Endothelial cell (in vitro differentiated cells): ENCODE data around the gene PTPRM. TPM values are rescaled to one million over a fixed set of nuclear protein-coding genes. Genes with fewer than 3 reads are reported as not detected.
"Not testable (repeated sequence)": the region's sequence is repeated elsewhere in the genome, so short reads cannot be mapped to it uniquely, and the experiment has no call there.

Source experiments
- DNase-seq: peaks from one replicate; pipeline ENCODE4 v3.0.0; 2021; ENCODE audit warnings: low spot score
- H3K27ac Mint-ChIP-seq: one replicate; pipeline ENCODE4 v1.8.0; 2021; ENCODE audit warnings: mixed read lengths, inconsistent platforms; ENCODE audit not compliant: unreplicated experiment
- H3K27me3 Mint-ChIP-seq: one replicate; pipeline ENCODE4 v1.8.0; 2021; ENCODE audit warnings: mild to moderate bottlenecking, moderate library complexity, mixed read lengths, inconsistent platforms; ENCODE audit not compliant: unreplicated experiment
- H3K36me3 Mint-ChIP-seq: one replicate; pipeline ENCODE4 v1.8.0; 2021; ENCODE audit warnings: mild to moderate bottlenecking, low read depth, mixed read lengths, inconsistent platforms; ENCODE audit not compliant: unreplicated experiment
- H3K4me1 Mint-ChIP-seq: one replicate; pipeline ENCODE4 v1.8.0; 2021; ENCODE audit warnings: mild to moderate bottlenecking, mixed read lengths, inconsistent platforms; ENCODE audit not compliant: unreplicated experiment
- H3K4me3 Mint-ChIP-seq: one replicate; pipeline ENCODE4 v1.8.0; 2021; ENCODE audit warnings: mild to moderate bottlenecking, mixed read lengths, inconsistent platforms; ENCODE audit not compliant: unreplicated experiment
- H3K9me3 Mint-ChIP-seq: one replicate; pipeline ENCODE4 v1.8.0; 2021; ENCODE audit warnings: mixed read lengths, inconsistent platforms; ENCODE audit not compliant: unreplicated experiment
- total RNA-seq: library from RNA; stranded (reverse); fragmentation: NEBNext Ultra II Directional; extraction: Animal tissue kit (Norgen Biotek cat#: 25700); gene quantifications from one replicate; pipeline ENCODE4 v1.2.1, GENCODE V29; 2021; ENCODE audit not compliant: unreplicated experiment
- TF ChIP-seq, protein P1 (sequence below): fragments of 200-600 bp; sonication (generic); IDR thresholded peaks from one replicate; pipeline ENCODE4 v1.5.0; 2021; ENCODE audit warnings: antibody characterized with exemption; ENCODE audit not compliant: unreplicated experiment

PTPRM gene
- total RNA-seq, 1 donor from 2014 or later = 284 TPM

DNA sequence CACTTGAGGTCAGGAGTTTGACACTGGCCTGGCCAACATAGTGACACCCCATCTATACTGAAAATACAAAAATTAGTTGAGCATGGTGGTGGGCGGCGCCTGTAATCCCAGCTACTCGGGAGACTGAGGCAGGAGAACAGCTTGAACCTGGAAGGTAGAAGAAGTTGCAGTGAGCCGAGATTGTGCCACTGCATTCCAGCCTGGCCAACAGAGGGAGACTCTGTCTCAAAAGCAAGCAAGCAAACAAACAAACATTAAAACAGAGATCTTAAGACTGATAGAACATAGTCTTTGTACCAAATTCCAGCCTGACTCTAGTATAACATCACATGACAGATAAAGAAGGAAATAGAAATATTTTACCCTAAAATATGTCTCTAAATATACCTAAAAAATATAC is 168.1 kb downstream of the PTPRM start:
- TF ChIP-seq, protein P1, sequence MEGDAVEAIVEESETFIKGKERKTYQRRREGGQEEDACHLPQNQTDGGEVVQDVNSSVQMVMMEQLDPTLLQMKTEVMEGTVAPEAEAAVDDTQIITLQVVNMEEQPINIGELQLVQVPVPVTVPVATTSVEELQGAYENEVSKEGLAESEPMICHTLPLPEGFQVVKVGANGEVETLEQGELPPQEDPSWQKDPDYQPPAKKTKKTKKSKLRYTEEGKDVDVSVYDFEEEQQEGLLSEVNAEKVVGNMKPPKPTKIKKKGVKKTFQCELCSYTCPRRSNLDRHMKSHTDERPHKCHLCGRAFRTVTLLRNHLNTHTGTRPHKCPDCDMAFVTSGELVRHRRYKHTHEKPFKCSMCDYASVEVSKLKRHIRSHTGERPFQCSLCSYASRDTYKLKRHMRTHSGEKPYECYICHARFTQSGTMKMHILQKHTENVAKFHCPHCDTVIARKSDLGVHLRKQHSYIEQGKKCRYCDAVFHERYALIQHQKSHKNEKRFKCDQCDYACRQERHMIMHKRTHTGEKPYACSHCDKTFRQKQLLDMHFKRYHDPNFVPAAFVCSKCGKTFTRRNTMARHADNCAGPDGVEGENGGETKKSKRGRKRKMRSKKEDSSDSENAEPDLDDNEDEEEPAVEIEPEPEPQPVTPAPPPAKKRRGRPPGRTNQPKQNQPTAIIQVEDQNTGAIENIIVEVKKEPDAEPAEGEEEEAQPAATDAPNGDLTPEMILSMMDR = no peak
- Mint-ChIP-seq H3K36me3 (peaks cover 3% of the 10 kb centered on the region), H3K27me3 (no peaks in the 10 kb centered on the region), H3K4me1 (peaks cover 28% of the 10 kb centered on the region), H3K4me3 (no peak overlapping the region), H3K9me3 (no peaks in the 10 kb centered on the region), H3K27ac (no peak overlapping the region)
- no peak for DNase-seq

DNA sequence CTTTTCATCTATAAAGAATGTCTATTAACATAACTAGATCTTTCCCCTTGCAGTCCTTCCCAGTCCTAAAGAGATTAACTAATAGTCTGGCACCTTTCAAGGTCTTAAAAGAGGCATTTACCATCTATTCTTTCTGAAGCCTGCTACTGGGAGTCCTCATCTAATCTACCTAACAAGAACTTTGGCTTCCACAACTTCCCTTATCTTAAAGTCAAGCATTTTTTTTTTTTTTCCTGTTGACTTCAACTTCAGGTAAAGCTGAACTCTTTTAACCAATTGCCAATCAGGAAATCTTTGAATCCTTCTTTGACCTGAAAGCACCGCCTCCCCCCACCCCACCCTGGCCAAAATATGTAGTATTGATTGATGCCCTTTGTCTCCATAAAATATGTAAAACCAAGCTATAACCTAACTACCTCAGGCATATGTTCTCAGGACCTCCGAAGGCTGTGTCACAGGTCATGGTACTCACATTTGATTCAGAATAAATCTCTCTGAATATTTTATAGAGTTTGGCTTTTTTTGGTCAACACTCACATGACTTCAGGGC is 168.6 kb downstream of the PTPRM start:
- Mint-ChIP-seq H3K36me3 (peaks cover 3% of the 10 kb centered on the region), H3K9me3 (no peaks in the 10 kb centered on the region), H3K4me3 (no peak overlapping the region), H3K27me3 (no peaks in the 10 kb centered on the region), H3K4me1 (peaks cover 33% of the 10 kb centered on the region), H3K27ac (no peak overlapping the region)
- DNase-seq = no peak
- TF ChIP-seq, protein P1 = no peak

DNA sequence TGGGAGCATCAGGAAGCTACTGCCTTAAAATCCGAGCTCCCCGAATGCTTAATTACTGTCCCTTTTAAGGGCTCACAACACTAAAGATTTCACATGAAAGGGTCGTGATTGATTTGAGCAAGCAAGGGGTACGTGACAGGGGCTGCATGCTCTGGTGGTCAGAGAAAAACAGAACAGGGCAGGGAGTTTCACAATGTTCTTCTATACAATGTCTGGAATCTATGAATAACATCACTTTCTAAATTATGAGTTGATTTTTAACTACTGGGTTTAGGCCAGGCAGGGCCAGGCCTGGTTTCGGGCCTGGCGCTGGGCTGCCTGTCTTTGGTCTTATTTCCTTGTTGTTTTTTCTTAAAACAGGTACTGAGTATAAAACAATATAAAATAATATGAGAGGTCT is 169.4 kb downstream of the PTPRM start:
- H3K27me3 Mint-ChIP-seq, H3K4me3 Mint-ChIP-seq, H3K9me3 Mint-ChIP-seq, H3K27ac Mint-ChIP-seq, DNase-seq, H3K36me3 Mint-ChIP-seq: not testable (repeated sequence)
- peaks cover 42% of the 10 kb centered on the region for H3K4me1 Mint-ChIP-seq

DNA sequence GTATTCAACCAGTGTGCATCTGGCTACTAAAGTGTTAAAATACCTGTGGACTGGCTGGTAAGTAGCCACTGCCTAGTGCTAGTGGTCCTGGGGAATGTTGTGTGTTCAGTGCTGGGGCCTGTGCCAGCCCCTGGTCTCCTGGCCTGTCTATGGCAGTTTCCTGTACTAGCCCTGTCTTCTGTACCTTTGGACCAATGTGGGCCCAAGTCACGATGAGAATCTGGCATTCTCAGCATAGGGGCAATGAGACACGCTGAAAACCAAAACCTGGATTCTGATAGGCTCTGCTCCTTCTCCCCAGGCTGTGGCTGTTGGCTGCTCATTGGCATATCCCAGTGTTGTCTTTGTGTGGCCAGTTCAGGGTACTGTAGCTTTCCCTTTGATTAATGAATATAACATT is 170.4 kb downstream of the PTPRM start:
- Mint-ChIP-seq H3K27ac (no peak overlapping the region), H3K9me3 (no peaks in the 10 kb centered on the region), H3K27me3 (no peaks in the 10 kb centered on the region), H3K36me3 (peaks cover 3% of the 10 kb centered on the region), H3K4me3 (no peak overlapping the region), H3K4me1 (peaks cover 49% of the 10 kb centered on the region)
- TF ChIP-seq, protein P1 = no peak
- no peak for DNase-seq

DNA sequence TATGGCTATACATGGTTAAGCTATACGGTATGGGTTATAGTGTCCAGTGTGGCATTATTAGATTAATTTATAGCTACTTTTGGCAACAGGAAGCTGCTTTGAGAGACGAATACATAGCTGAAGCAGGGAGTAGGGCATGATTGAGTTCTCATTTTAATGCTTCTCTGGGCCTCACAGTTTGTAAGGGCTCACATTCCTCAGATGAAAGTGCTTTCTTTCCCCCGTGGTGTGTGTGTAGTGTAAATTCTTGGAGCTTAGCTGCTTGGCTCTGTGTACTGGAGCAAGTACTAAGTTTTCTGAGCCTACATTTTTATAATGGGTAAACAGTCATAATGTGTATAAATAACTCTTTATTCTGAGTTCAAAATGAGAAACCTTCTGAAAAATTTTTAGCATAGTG is 173.7 kb downstream of the PTPRM start:
- H3K9me3 Mint-ChIP-seq = no peaks in the 10 kb centered on the region
- no peak overlapping the region for H3K4me3 Mint-ChIP-seq
- DNase-seq = no peak
- no peaks in the 10 kb centered on the region for H3K27me3 Mint-ChIP-seq
- peaks cover 6% of the 10 kb centered on the region for H3K36me3 Mint-ChIP-seq
- TF ChIP-seq, protein P1 = no peak
- H3K4me1 Mint-ChIP-seq = peaks cover 38% of the 10 kb centered on the region
- peak overlapping the region; percentile 49 for H3K27ac Mint-ChIP-seq
